ENCODE results near the gene ARL14.

- no peak for TF ChIP-seq CTCF (IDR thresholded peaks at IDR 0.05; ENCODE audit: borderline replicate concordance, extremely low read depth, low read length, poor library complexity, severe bottlenecking)
- TF ChIP-seq EZH2 (IDR thresholded peaks at IDR 0.05; ENCODE audit: borderline replicate concordance, low read depth, low read length, severe bottlenecking), result no peak
Observed at GRCh38 chr3:160678292-160678842, 1.4 kb downstream of the ARL14 start.
